Esophagus squamous epithelium (tissue), 4 donors: ENCODE data around the gene SRGAP3.
A peak's percentile ranks its signal among the peaks of the same experiment; 100 is the strongest.

Experiments
- CTCF ChIP-seq, 6 experiments: fragments of 450-650 bp in 4 of 6; fragments of 200-600 bp in 2 of 6; sonication (generic) in 2 of 6; IDR thresholded peaks; one replicate each; pipeline ENCODE4 v1.5.1; 2016 to 2019; ENCODE audit warnings: antibody characterized with exemption in 6 of 6, mild to moderate bottlenecking in 4 of 6, moderate library complexity in 4 of 6
- POLR2A ChIP-seq, 4 donors: fragments of 450-650 bp; IDR thresholded peaks; one replicate each; pipeline ENCODE4 v1.6.1; 2017; ENCODE audit warnings: antibody characterized with exemption in 4 of 4, mild to moderate bottlenecking in 4 of 4, moderate library complexity in 3 of 4

DNA sequence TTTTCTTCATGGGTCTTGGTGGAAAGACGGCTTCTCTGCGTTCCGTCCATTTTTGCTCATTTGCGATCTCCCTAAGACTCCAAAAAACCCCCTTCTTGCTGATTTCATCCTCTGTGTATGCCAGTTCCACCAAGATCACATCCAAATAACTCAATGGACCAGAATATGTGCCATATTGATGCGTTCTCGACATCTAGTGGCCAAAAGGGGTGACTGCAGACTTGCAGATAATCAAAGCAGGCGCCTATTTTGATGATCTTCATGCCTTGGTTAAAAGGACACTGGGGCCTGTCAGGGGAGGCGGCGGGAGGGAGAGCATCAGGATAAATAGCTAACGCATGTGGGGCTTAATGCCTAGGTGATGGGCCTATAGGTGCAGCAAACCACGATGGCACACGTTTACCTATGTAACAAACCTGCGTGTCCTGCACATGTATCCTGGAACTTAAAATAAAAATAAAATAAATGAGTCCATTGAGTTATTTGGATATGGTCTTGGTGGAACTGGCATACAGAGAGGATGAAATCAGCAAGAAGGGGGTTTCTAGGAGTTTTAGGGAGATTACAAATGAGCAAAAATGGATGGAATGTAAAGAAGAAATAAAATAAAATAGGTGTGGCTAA, 182.0 kb downstream of the SRGAP3 start:
- TF ChIP-seq POLR2A (IDR thresholded peaks at IDR 0.05) (no peak), CTCF (IDR thresholded peaks at IDR 0.05) (peak in 5 of 6 experiments; percentile 80 to 91 (median 84))
